ENCODE measurements around the gene CCDC71L. TPM values are rescaled to one million over a fixed set of nuclear protein-coding genes. Genes with fewer than 3 reads are reported as not detected.

CCDC71L gene
- total and polyA plus RNA-seq, 2 donors (not counting 1 experiment from before 2014, with no cell fraction given): 11.7 to 29.5 TPM

DNA sequence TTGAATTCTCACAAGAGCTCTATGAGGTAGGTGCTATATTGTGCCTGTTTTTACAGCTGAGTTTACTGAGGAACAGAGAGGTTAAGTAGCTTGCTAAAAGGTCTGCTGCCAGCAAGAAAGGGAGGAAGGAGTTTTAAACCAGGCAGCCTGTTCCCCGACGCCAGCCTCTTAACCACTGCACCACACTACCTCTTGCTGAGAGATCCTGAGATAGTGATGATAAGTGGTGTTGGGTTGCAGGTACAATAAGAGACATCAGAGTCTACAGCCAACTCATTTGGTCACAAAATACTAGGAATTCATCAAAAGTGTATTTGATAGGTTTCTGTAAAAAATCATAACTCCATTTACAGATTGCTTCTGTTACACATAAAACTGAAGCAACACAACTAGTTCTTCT, 8.0 kb downstream of the CCDC71L start:
- no peaks in the 10 kb centered on the region for H3K36me3 ChIP-seq (replicated peaks in 1 of 2; ENCODE audit: control extremely low read depth in 1 of 2, control insufficient read depth in 1 of 2, extremely low read depth in 1 of 2, insufficient read depth in 2 of 2, low read length in 1 of 2)
- H3K9ac ChIP-seq (ENCODE audit: low read length): no peak overlapping the region
- CTCF ChIA-PET: interaction anchor here (1.0 to 4.3 kb wide), 2 partner anchors 84 to 110 kb away, joined by 3 to 19 read pairs; no protein-coding TSS in a partner anchor
- no peaks in the 10 kb centered on the region for H4K20me1 ChIP-seq (ENCODE audit: control insufficient read depth, insufficient read depth, low read length, poor library complexity, severe bottlenecking)
- H3K9me3 Mint-ChIP-seq (ENCODE audit: insufficient read depth): no peaks in the 10 kb centered on the region
- no CpG with 5 or more reads among the region's 2 CpGs for whole genome bisulfite sequencing (ENCODE audit: insufficient coverage)
- H3K27me3 Mint-ChIP-seq: no peaks in the 10 kb centered on the region
- H3K9me3 ChIP-seq (ENCODE audit: control extremely low read depth in 1 of 3, control insufficient read depth in 2 of 3, insufficient read depth in 1 of 3, low read length in 2 of 3): no peaks in the 10 kb centered on the region
- no peak overlapping the region for H2AFZ ChIP-seq (ENCODE audit: insufficient read depth, low read depth, low read length, poor library complexity, severe bottlenecking)
- peaks cover 11% of the 10 kb centered on the region for H3K4me1 Mint-ChIP-seq
- no peak overlapping the region for H3K4me3 Mint-ChIP-seq
- no peaks in the 10 kb centered on the region for H3K27me3 ChIP-seq (replicated peaks in 1 of 4; ENCODE audit: control extremely low read depth in 1 of 4, control insufficient read depth in 3 of 4, insufficient read depth in 4 of 4, low read length in 3 of 4)
- no peak overlapping the region for H3K27ac Mint-ChIP-seq
- ATAC-seq (ENCODE audit: low read depth): no peak
- TF ChIP-seq EZH2 (IDR thresholded peaks at IDR 0.05; ENCODE audit: borderline replicate concordance, insufficient read depth, low read depth, low read length, poor library complexity, severe bottlenecking): no peak
- TF ChIP-seq, protein P1, sequence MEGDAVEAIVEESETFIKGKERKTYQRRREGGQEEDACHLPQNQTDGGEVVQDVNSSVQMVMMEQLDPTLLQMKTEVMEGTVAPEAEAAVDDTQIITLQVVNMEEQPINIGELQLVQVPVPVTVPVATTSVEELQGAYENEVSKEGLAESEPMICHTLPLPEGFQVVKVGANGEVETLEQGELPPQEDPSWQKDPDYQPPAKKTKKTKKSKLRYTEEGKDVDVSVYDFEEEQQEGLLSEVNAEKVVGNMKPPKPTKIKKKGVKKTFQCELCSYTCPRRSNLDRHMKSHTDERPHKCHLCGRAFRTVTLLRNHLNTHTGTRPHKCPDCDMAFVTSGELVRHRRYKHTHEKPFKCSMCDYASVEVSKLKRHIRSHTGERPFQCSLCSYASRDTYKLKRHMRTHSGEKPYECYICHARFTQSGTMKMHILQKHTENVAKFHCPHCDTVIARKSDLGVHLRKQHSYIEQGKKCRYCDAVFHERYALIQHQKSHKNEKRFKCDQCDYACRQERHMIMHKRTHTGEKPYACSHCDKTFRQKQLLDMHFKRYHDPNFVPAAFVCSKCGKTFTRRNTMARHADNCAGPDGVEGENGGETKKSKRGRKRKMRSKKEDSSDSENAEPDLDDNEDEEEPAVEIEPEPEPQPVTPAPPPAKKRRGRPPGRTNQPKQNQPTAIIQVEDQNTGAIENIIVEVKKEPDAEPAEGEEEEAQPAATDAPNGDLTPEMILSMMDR (IDR thresholded peaks at IDR 0.05): no peak
- POLR2A ChIA-PET: no interaction called here
- peaks cover 5 to 8% of the 10 kb centered on the region in 2 donors for H3K4me1 ChIP-seq (ENCODE audit: control insufficient read depth in 2 of 2, insufficient read depth in 2 of 2, low read length in 2 of 2)
- intact Hi-C loops (cut with micrococcal nuclease): no loop called here
- DNase-seq: no peak
- H3K79me2 ChIP-seq (ENCODE audit: control insufficient read depth, insufficient read depth, low read length): no peaks in the 10 kb centered on the region
- no peak overlapping the region for H3K4me3 ChIP-seq (ENCODE audit: control extremely low read depth in 1 of 5, extremely low read depth in 1 of 5, insufficient read depth in 1 of 5, low read depth in 2 of 5, low read length in 4 of 5)
- H3K27ac ChIP-seq (ENCODE audit: low read length in 2 of 2): no peak overlapping the region
- no peak overlapping the region for H3K4me2 ChIP-seq (replicated peaks; ENCODE audit: low read depth, low read length, poor library complexity, severe bottlenecking)

DNA sequence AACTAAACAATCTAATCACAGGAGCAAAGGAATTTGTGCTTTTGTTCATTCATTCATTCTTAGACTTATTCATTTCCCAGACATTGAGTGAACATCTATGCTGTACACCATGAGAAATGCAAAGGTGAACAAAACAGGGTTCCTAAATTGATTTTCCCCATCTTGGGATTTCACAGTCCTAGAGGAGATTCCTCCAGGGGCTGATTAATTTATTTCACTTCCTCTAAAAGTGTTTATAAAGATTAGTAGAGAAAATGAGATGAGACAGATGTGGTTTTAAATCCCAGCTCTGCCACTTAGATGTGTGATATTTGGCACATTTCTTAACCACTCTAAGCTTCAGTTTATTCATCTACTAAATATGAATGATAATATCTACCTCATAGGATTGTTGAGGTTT, 8.9 kb downstream of the CCDC71L start:
- H3K27ac ChIP-seq (ENCODE audit: low read length in 2 of 2): no peak overlapping the region
- intact Hi-C loops (cut with micrococcal nuclease): no loop called here

More for the DNA sequence above, 8.9 kb downstream of the CCDC71L start:
- no peaks in the 10 kb centered on the region for H4K20me1 ChIP-seq (ENCODE audit: control insufficient read depth, insufficient read depth, low read length, poor library complexity, severe bottlenecking)
- TF ChIP-seq, protein P1 (IDR thresholded peaks at IDR 0.05): no peak
- no peak for TF ChIP-seq EZH2 (IDR thresholded peaks at IDR 0.05; ENCODE audit: borderline replicate concordance, insufficient read depth, low read depth, low read length, poor library complexity, severe bottlenecking)
- no peak for ATAC-seq (ENCODE audit: low read depth)
- H3K9ac ChIP-seq (ENCODE audit: low read length): no peak overlapping the region
- H3K79me2 ChIP-seq (ENCODE audit: control insufficient read depth, insufficient read depth, low read length): no peaks in the 10 kb centered on the region
- Mint-ChIP-seq H3K4me3 (no peak overlapping the region), H3K4me1 (peaks cover 4% of the 10 kb centered on the region), H3K27ac (no peak overlapping the region), H3K9me3 (ENCODE audit: insufficient read depth) (no peaks in the 10 kb centered on the region), H3K27me3 (no peaks in the 10 kb centered on the region)
- no peak overlapping the region for H3K4me3 ChIP-seq (ENCODE audit: control extremely low read depth in 1 of 5, extremely low read depth in 1 of 5, insufficient read depth in 1 of 5, low read depth in 2 of 5, low read length in 4 of 5)
- H3K4me1 ChIP-seq (ENCODE audit: control insufficient read depth in 2 of 2, insufficient read depth in 2 of 2, low read length in 2 of 2): peaks cover 2% of the 10 kb centered on the region in 2 donors
- DNase-seq: no peak
- no peaks in the 10 kb centered on the region for H3K9me3 ChIP-seq (ENCODE audit: control extremely low read depth in 1 of 3, control insufficient read depth in 2 of 3, insufficient read depth in 1 of 3, low read length in 2 of 3)
- no peak overlapping the region for H2AFZ ChIP-seq (ENCODE audit: insufficient read depth, low read depth, low read length, poor library complexity, severe bottlenecking)
- H3K36me3 ChIP-seq (replicated peaks in 1 of 2; ENCODE audit: control extremely low read depth in 1 of 2, control insufficient read depth in 1 of 2, extremely low read depth in 1 of 2, insufficient read depth in 2 of 2, low read length in 1 of 2): no peaks in the 10 kb centered on the region
- ChIA-PET POLR2A (no interaction called here), CTCF (interaction anchor here (0.7 to 4.3 kb wide), 3 partner anchors 85 to 476 kb away, joined by 3 to 19 read pairs (median 3); no protein-coding TSS in a partner anchor)
- H3K4me2 ChIP-seq (replicated peaks; ENCODE audit: low read depth, low read length, poor library complexity, severe bottlenecking): no peak overlapping the region
- H3K27me3 ChIP-seq (replicated peaks in 1 of 4; ENCODE audit: control extremely low read depth in 1 of 4, control insufficient read depth in 3 of 4, insufficient read depth in 4 of 4, low read length in 3 of 4): no peaks in the 10 kb centered on the region
